Right ventricle myocardium superior (tissue), 1 donor: Measurements from ENCODE around the gene ABI3. TPM values are rescaled to one million over a fixed set of nuclear protein-coding genes. Genes with fewer than 3 reads are reported as not detected.
"Not testable (repeated sequence)": the region's sequence is repeated elsewhere in the genome, so short reads cannot be mapped to it uniquely, and the experiment has no call there.

Experiments used
- ATAC-seq: fragments of 200-7000 bp; cut with Tn5 transposase; one replicate; pipeline ENCODE4 v1.9.1; 2020; ENCODE audit warnings: mild to moderate bottlenecking; ENCODE audit not compliant: poor library complexity
- DNase-seq: peaks from one replicate; pipeline ENCODE4 v3.0.0-alpha.2; 2020
- intact Hi-C: fragments of 100-400 bp; cut with DNase I; formaldehyde crosslinking; loops from one replicate; pipeline ENCODE4 v1.11.2; 2022
- long read RNA-seq: library from polyadenylated mRNA; unstranded; transcript quantifications from one replicate; pipeline ENCODE4 v2.0.0, GENCODE V29; 2021
- total RNA-seq: library from RNA; stranded (reverse); fragmentation: NEBNext Ultra II Directional; extraction: Animal tissue kit (Norgen Biotek cat#: 25700); gene quantifications from one replicate; pipeline ENCODE4 v1.2.1, GENCODE V29; 2021
- donor health status: DM: no; HTN: yes; CAD: no; lungs with severe emphysema.

The ABI3 gene, protein sequence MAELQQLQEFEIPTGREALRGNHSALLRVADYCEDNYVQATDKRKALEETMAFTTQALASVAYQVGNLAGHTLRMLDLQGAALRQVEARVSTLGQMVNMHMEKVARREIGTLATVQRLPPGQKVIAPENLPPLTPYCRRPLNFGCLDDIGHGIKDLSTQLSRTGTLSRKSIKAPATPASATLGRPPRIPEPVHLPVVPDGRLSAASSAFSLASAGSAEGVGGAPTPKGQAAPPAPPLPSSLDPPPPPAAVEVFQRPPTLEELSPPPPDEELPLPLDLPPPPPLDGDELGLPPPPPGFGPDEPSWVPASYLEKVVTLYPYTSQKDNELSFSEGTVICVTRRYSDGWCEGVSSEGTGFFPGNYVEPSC
- 5.5 TPM for total RNA-seq
- long read RNA-seq, transcript ABI3-201 (8 exons, 2,109 nt), result major isoform, 5 of 9 reads
- long read RNA-seq, partial matches to known transcripts, result 1 of 9 reads
- long read RNA-seq, other reads (novel, unspliced or antisense), result 3 of 9 reads

DNA sequence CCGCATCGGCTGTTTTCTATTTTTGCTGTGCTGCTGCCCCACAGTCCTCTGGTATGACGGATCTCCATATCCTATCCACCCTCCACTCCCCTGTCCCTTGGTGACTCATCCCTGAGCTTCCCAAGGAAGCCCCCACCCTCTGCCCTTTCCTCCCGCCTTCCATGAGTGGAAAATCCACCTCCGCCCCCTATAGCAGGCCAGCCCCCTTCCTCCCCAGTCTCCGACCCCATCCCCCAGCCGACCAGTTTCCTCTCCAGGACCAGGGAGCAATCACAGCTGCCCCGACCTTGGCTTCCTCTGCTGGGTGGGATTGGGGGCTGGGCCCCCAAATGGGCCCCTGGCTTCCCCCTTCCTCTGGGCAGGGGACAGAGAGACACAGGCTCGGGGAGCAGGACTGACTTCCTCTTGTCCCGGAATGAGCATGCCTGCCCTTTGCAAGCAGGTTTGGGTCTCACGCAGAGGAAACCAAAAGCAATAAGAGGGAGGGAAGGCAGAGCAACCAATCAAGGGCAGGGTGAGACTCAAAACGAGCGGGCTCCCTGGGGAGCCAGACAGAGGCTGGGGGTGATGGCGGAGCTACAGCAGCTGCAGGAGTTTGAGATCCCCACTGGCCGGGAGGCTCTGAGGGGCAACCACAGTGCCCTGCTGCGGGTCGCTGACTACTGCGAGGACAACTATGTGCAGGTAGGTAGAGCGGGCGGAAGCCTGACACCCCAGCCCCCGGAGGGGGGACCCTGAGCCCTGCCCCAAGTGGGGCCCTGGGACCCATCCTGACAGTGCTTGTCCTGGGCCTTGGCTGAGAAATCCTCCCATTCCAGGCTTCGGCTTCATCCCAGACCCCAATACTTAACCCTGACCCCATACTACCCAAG lies at the start of gene ABI3, which contains the start of gene GNGT2:
Gene ABI3, plus strand, starts transcription at position 550 of the 872 bp plus-strand sequence. Its CDS starts 18 bp downstream, at position 568.
Gene GNGT2, minus strand, starts transcription at position 417 of the 872 bp plus-strand sequence. CDS start 3,152 bp downstream, outside the sequence.
- ATAC-seq, result peak; percentile 72
- intact Hi-C loops, result no loop called here
- DNase-seq, result peak; percentile 55

DNA sequence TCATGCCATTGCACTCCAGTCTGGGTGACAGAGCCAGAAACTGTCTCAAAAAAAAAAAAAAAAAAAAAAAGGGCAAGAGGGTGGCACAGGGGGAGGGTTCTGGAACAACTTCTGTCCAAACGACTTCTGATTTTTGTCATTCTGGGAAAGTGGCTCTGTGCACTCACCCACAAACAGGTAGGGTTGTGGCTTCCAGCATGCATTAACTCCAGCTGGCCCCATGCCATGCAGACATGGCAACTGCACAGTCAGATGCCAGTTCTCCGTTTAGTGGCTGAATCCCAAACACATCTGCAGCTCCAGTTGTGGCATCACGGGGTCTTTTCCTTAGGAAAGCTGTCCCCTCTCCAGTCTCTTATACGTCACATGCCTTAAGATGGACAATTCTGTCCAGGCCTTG lies 47.6 kb upstream of the ABI3 start:
- DNase-seq (no peak), ATAC-seq (no peak)
- intact Hi-C loops, result no loop called here

DNA sequence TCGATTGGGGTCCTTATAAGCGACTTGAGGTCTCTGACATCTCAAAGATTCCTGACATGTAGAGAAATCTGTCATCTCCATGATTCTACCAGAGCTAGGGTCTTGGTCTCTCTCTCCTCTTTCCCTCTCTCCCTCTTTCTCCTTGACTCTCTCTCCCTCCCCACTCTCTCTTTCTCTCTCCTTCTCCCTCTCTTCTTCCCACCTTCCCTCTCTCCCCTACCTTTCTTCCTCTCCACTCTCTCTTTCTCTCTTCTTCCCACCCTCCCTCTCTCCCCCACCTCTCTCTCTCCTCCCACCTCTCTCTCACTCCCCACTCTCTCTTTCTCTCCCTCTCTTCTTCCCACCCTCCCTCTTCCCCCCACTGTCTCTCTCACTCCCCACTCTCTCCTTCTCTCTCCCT lies 45.4 kb upstream of the ABI3 start:
- DNase-seq, result no peak
- intact Hi-C loops, result no loop called here
- no peak for ATAC-seq

DNA sequence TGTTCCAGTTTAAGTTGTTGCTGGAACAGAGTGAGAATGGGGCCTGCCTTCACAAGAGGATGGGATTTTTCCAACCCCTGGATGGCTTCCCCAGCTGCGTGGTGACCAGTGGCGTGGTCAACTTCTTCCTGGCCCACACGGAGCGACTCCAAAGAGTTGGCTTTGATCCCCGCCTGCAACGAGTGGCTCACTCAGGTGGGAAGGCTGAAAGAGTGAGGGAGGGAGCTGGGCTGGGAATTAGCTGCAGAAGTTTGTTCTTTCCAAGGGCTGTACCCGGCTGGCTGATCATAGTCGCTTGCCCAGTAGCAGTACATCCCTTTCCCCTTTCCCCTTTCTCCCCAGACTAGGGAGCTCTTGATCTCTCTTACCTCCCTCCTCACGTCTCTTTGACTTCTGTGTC lies 41.8 kb upstream of the ABI3 start:
- DNase-seq (no peak), ATAC-seq (no peak)
- intact Hi-C loops, result no loop called here

DNA sequence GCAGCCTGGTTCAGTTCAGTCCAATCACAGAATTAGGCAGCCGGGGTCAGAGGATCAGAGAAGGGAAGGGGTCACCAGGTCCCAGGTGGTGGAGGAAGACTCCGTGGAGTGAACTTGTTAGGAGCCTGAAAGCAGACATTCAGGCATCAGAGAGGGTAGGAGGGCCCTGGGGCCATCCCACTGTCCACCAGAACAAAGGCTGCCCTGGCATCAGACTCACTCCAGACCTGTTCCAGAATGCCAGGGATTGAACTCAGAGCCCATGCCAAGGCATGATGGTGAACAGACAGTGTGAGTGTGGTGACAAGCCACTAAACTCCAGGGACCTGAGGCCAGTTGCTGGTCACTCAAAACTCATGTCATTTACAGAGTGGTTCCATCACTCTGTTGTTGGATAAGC lies 40.3 kb upstream of the ABI3 start:
- DNase-seq (no peak), ATAC-seq (no peak)
- intact Hi-C loops, result no loop called here

DNA sequence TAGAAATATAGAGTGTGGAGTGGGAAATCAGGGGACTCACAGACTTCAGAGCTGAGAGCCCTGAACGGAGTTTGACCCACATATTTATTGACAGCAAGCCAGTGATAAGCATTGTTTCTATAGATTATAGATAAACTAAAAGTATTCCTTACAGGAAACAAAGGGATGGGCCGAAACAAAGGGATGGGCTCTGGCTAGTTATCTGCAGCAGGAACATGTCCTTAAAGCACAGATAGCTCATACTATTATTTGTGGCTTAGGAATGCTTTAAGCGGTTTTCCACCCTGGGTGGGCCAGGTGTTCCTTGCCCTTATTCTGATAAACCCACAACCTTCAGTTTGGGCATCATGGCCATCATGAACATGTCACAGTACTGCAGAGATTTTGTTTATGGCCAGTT lies 39.8 kb upstream of the ABI3 start:
- intact Hi-C loops, DNase-seq, ATAC-seq: not testable (repeated sequence)

DNA sequence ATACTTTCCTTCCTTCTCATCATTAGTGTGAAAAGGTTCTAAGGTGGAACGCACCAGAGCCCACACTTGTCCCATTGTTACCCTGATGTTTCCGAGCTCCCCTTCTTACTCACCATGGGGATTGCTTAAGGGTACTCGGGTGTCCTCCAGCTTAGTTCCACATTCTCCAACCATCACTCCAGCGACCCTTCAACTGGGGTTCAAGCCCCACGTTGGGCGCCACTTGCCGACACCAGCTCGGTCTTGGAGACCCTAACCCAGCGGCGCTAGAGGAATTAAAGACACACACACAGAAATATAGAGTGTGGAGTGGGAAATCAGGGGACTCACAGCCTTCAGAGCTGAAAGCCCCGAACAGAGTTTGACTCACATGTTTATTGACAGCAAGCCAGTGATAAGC lies 34.5 kb upstream of the ABI3 start:
- ATAC-seq, intact Hi-C loops: not testable (repeated sequence)

DNA sequence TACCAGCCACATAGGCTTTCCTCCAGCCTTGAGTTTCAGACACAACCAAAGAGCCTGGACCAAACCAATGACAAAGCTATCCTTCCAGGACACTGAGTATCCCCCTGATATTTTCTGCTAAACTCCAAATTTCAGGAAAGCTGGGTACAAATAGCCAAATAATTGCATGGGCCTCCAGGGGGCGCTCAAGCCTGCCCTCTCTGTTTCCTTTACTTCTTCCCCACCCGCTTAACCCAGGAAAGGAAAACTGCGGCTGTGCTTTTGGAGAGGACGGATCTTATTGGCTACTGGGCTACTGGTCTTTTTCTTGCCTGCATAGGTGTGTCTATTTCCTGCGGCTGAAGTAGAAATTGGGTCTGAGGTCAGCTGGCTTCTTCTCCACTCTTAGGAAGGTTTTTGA lies 30.2 kb upstream of the ABI3 start:
- intact Hi-C loops, result loop anchor here (10.0 kb wide), 1 partner anchor 114 kb away; no protein-coding TSS in a partner anchor
- ATAC-seq (peak; percentile 58), DNase-seq (peak; percentile 82)

More for the DNA sequence above, 34.5 kb upstream of the ABI3 start:
- not testable (repeated sequence) for DNase-seq

DNA sequence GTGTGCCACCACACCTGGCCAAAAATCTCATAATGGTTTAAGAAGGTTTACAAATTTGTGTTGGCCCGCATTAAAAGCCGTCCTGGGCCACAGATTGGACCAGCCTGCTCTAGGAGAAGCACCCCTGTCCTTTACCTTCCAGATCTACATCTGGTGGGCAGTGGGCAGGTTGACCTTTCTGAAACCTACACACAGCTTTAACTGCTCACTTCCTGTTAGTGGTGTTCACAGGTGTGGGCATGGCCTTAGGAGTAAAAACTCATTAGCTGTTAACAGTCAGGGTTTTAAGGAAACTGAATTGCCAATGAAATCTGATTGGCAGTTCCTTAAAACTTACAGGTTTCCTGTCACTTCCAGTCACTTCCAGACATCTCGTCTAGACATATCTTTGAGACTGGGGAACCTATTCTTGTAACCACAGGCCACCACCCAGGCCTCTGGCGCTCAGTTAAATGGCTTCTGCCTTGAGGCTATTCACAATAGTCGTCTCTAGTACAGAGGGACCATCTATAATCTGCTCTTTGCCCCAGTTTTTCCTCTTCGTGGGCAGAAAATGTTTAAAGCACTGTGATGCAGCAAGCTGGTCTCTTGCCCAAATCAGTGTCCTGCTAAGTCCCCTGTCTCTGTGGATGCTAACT lies 29.4 kb upstream of the ABI3 start:
- intact Hi-C loops, result loop anchor here (10.0 kb wide), 1 partner anchor 114 kb away; no protein-coding TSS in a partner anchor
- no peak for DNase-seq
- ATAC-seq, result no peak

DNA sequence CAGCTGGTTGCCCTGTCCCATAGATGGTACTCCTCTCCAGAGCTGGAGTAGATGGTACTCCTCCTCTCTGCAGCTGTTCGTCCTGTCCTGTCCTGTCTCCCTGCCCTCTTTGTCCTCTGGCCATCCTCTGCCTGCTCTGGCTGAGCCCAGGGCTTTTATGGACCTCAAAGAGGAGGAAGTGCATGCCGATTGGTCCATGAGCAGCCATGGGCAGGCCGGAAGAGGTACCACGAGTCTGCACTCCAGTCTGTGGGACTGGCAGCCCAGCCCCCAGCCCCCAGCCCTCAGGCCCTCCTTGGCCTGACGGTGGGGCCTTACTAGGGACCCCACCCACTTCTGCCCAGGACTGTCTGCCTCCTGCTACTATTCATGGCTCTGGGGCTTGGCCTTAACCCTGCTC lies 27.2 kb upstream of the ABI3 start:
- intact Hi-C loops, result loop anchor here (10.0 kb wide), 1 partner anchor 111 kb away; no protein-coding TSS in a partner anchor
- DNase-seq (no peak), ATAC-seq (no peak)

DNA sequence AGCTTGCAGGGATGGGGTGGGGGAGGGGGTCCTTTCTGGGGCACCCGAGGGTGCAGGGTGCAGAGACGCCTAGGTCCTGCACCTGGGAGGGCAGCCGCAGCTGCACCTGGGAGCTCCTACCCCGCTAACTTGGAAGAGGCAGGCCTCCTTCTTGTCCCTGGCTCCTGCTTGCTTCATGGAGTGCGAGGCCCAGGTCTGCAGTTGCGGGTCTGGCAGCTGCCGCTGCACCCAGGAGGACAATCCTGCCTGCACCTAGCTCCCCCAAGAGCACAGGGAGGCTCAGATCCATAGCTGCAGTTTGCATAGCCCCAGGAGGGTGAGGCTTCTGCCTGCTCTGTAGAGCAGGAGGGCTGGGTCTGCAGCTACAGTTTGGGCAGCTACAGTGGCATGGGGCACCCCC lies 26.7 kb upstream of the ABI3 start:
- DNase-seq, result no peak
- intact Hi-C loops, result loop anchor here (10.0 kb wide), 1 partner anchor 111 kb away; no protein-coding TSS in a partner anchor
- no peak for ATAC-seq

DNA sequence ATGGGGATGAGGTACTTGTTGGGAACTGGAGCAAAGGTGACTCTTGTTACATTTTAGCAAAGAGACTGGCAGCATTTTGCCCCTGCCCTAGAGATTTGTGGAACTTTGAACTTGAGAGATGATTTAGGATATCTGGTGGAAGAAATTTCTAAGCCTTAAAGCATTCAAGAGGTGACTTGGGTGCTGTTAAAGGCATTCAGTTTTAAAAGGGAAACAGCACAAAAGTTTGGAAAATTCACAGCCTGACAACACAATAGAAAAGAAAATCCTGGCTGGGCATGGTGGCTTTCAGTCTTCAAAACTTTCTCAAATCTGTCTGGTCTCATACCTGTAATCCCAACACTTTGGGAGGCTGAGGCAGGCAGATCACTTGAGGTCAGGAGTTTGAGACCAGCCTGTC lies 26.0 kb upstream of the ABI3 start:
- intact Hi-C loops, result loop anchor here (10.0 kb wide), 1 partner anchor 110 kb away; no protein-coding TSS in a partner anchor
- DNase-seq, ATAC-seq: not testable (repeated sequence)

DNA sequence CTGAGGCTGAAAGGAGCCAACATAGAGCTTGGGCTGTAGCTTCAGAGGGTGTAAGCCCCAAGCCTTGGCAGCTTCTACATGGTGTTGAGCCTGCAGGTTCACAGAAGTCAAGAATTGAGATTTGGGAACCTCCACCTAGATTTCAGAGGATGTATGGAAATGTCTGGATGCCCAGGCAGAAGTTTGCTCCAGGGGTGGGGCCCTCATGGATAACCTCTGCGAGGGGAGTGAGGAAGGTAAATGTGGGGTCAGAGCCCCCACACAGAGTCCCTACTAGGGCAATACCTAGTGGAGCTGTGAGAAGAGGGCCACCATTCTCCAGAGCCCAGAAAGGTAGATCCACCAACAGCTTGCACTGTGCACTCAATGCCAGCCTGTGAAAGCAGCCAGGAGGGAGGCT lies 25.1 kb upstream of the ABI3 start:
- intact Hi-C loops, result loop anchor here (10.0 kb wide), 1 partner anchor 109 kb away; no protein-coding TSS in a partner anchor
- DNase-seq, ATAC-seq: not testable (repeated sequence)

DNA sequence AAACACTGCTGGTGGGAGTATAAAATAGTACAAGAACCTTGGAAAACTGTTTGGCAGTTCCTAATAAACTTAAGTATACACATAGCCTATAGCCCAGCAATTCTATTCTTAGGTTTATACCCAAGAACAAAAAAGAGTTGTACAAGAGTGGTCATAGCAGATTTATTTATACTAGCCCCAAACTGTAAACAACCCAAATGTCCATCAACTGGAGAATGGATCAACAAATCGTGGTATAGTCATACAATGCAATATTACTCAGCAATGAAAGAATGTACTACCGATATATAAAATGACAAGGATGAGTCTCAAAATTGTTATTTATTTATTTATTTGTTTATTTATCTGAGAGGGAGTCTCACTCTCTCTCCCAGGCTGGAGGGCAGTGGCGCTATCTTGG lies 23.2 kb upstream of the ABI3 start:
- ATAC-seq (no peak), DNase-seq (no peak)
- intact Hi-C loops, result loop anchor here (10.0 kb wide), 1 partner anchor 108 kb away; no protein-coding TSS in a partner anchor

DNA sequence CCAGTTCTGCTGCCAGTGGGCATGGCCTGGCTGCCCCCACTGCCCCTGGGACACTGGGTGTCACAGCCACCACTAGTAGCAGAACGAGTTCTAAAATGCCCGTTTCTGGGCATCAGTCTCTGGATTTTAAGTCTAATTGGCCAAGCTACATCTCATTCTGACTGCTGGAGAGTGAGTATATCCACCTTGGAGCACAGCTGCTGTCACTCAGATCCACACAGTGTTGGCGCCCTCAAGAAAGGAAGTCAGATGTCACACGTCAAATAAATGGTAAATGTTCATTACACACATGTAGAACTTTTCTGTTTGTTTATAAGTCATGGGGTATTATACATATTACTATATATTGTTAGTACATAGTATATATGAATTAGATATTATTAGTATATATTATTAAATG lies 19.6 kb upstream of the ABI3 start:
- ATAC-seq, result no peak
- intact Hi-C loops, result loop anchor here (5.0 kb wide), 1 partner anchor 36 kb away; no protein-coding TSS in a partner anchor
- DNase-seq, result no peak

DNA sequence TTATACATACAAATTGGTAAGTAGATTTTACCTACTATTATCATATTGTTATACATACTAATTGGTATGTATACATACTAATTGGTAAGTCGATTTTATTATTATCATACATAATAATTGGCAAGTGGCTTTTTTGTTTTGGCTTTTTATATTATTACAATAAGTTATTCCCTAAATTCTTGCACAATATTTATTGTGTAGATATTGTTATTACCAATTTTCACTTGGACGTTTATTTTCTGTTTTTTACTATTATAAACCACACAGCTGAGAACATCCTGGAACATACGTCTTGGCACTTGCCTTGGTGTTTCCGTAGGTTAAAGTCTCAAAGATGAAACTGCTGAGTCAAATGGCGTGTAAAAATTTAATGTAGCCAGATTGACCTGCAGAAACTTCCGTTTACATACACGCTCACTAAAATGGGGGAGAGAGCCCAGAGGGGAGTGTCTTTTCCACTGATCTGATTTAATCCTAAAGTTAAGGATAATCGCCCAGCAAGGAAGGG lies 19.0 kb upstream of the ABI3 start:
- intact Hi-C loops, result loop anchor here (5.0 kb wide), 1 partner anchor 36 kb away; no protein-coding TSS in a partner anchor
- DNase-seq (no peak), ATAC-seq (no peak)

DNA sequence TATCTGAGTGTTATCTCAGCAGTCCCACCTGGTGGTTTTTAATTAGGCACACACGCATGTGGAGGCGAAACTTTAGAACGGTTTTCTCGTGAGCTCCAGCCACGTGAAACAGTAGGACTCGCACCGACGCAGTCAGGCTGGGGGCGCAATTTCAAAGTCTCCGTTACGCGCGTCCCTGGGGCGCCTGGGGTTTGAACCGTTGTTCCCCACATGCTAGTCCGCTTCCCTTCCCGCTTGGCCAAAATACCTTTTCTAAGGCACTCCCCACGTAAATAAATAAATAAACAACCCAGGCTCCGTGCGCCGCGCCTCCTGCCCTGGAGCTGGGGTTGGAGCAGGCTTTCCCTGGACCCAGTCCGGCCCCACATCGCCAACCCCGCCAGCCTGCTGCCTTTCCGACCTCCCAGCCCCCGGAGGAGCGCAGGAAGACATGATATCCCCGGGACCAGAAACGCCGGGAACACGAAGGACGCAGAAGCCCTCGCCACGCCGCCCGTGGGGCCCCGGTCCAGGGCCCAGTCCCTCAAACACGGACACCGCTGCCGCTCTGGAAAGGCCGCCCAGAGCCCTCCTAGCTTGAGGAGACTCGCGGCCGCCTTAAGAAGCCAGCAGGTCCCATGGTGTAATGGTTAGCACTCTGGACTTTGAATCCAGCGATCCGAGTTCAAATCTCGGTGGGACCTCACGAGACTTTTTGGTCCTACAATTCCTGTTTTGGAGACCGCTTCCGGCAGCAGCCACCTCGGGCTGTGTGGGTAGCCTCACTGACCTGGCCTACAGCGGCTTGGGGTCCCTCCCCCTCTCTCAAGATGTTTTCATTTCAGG lies 18.4 kb upstream of the ABI3 start:
- ATAC-seq, result peak; percentile 93
- DNase-seq, result peak; percentile 93
- intact Hi-C loops, result loop anchor here (5.0 kb wide), 1 partner anchor 35 kb away; no protein-coding TSS in a partner anchor
